Progenitor cell of endocrine pancreas (in vitro differentiated cells): ENCODE data around the gene TRIML2. TPM values are rescaled to one million over a fixed set of nuclear protein-coding genes. Genes with fewer than 3 reads are reported as not detected.

Source experiments
- DNase-seq: peaks from one replicate; pipeline ENCODE4 v3.0.0; 2021; ENCODE audit warnings: low spot score; ENCODE audit not compliant: unreplicated experiment
- H3K27ac Mint-ChIP-seq: 2 replicates; pipeline ENCODE4 v1.8.0; 2021; ENCODE audit warnings: mild to moderate bottlenecking, moderate library complexity, mixed read lengths
- H3K27me3 Mint-ChIP-seq: 2 replicates; pipeline ENCODE4 v1.8.0; 2021; ENCODE audit warnings: mixed read lengths
- H3K36me3 Mint-ChIP-seq: 2 replicates; pipeline ENCODE4 v1.8.0; 2022; ENCODE audit warnings: mixed read lengths; ENCODE audit not compliant: insufficient read depth
- H3K4me1 Mint-ChIP-seq: 2 replicates; pipeline ENCODE4 v1.8.0; 2021; ENCODE audit warnings: low read depth, mixed read lengths
- H3K4me3 Mint-ChIP-seq: 2 replicates; pipeline ENCODE4 v1.8.0; 2021; ENCODE audit warnings: low read depth, mild to moderate bottlenecking, moderate library complexity, mixed read lengths
- H3K9me3 Mint-ChIP-seq: 2 replicates; pipeline ENCODE4 v1.8.0; 2021; ENCODE audit warnings: low read depth, mixed read lengths
- CTCF ChIP-seq: fragments of 200-600 bp; sonication (generic); IDR thresholded peaks from one replicate; pipeline ENCODE4 v1.5.0; 2021; ENCODE audit warnings: antibody characterized with exemption, mild to moderate bottlenecking; ENCODE audit not compliant: unreplicated experiment
- total RNA-seq: library from RNA; stranded (reverse); gene quantifications from 2 replicates; pipeline ENCODE4 v1.2.1, GENCODE V29; 2021

The TRIML2 gene
- total RNA-seq, 1 donor from 2014 or later, result not detected

GRCh38 chr4:188138227-188138626, 28.8 kb upstream of the TRIML2 start:
- DNase-seq, result no peak

GRCh38 chr4:188132232-188132631, 22.8 kb upstream of the TRIML2 start:
- H3K27me3 Mint-ChIP-seq, result no peaks in the 10 kb centered on the region
- no peak for TF ChIP-seq CTCF
- DNase-seq, result no peak
- no peaks in the 10 kb centered on the region for H3K36me3 Mint-ChIP-seq
- H3K4me1 Mint-ChIP-seq, result no peaks in the 10 kb centered on the region
- H3K4me3 Mint-ChIP-seq, result no peak overlapping the region
- H3K27ac Mint-ChIP-seq, result no peak overlapping the region
- H3K9me3 Mint-ChIP-seq, result no peaks in the 10 kb centered on the region

More at GRCh38 chr4:188138227-188138626, 28.8 kb upstream of the TRIML2 start:
- no peak overlapping the region for H3K27ac Mint-ChIP-seq
- no peaks in the 10 kb centered on the region for H3K27me3 Mint-ChIP-seq
- H3K4me1 Mint-ChIP-seq, result no peaks in the 10 kb centered on the region
- H3K4me3 Mint-ChIP-seq, result no peak overlapping the region
- no peaks in the 10 kb centered on the region for H3K9me3 Mint-ChIP-seq
- no peaks in the 10 kb centered on the region for H3K36me3 Mint-ChIP-seq
- TF ChIP-seq CTCF, result no peak

GRCh38 chr4:188130355-188130754, 21.0 kb upstream of the TRIML2 start:
- no peaks in the 10 kb centered on the region for H3K36me3 Mint-ChIP-seq
- H3K27ac Mint-ChIP-seq, result no peak overlapping the region
- no peak overlapping the region for H3K4me3 Mint-ChIP-seq
- no peaks in the 10 kb centered on the region for H3K27me3 Mint-ChIP-seq
- no peak for TF ChIP-seq CTCF
- no peak for DNase-seq
- H3K9me3 Mint-ChIP-seq, result no peaks in the 10 kb centered on the region
- H3K4me1 Mint-ChIP-seq, result no peaks in the 10 kb centered on the region

- Mint-ChIP-seq H3K27me3 (peaks cover 4% of the 10 kb centered on the region), H3K27ac (no peak overlapping the region), H3K4me1 (no peaks in the 10 kb centered on the region), H3K4me3 (no peak overlapping the region), H3K36me3 (no peaks in the 10 kb centered on the region), H3K9me3 (no peaks in the 10 kb centered on the region)
- no peak for TF ChIP-seq CTCF
- no peak for DNase-seq
Observed at GRCh38 chr4:188127214-188127874, 17.9 kb upstream of the TRIML2 start.

GRCh38 chr4:188121530-188121929, 12.1 kb upstream of the TRIML2 start:
- Mint-ChIP-seq H3K4me1 (no peaks in the 10 kb centered on the region), H3K4me3 (no peak overlapping the region), H3K27ac (no peak overlapping the region)

More at GRCh38 chr4:188121530-188121929, 12.1 kb upstream of the TRIML2 start:
- no peak for DNase-seq
- Mint-ChIP-seq H3K36me3 (no peaks in the 10 kb centered on the region), H3K27me3 (peaks cover 7% of the 10 kb centered on the region), H3K9me3 (no peaks in the 10 kb centered on the region)
- TF ChIP-seq CTCF, result no peak
